Measurements from ENCODE around the gene ABCA1.

The ABCA1 gene

GRCh38 chr9:104746285-104746684, 181.7 kb downstream of the ABCA1 start:
- no peak for TF ChIP-seq CTCF (IDR thresholded peaks at IDR 0.05; ENCODE audit: insufficient read depth, low read depth, low read length, missing control alignments)
- no peak for DNase-seq (ENCODE audit: low read depth)
- no peak overlapping the region for H3K4me3 ChIP-seq (ENCODE audit: low read length)

- no peak for TF ChIP-seq CTCF (IDR thresholded peaks at IDR 0.05; ENCODE audit: insufficient read depth, low read depth, low read length, missing control alignments)
- no peak overlapping the region for H3K4me3 ChIP-seq (ENCODE audit: low read length)
- DNase-seq (ENCODE audit: low read depth): no peak
These were observed 182.1 kb downstream of the ABCA1 start for GRCh38 chr9:104745852-104746251.

- TF ChIP-seq CTCF (IDR thresholded peaks at IDR 0.05; ENCODE audit: insufficient read depth, low read depth, low read length, missing control alignments): peak; percentile 69
- DNase-seq (ENCODE audit: low read depth): peak; percentile 78
- no peak overlapping the region for H3K4me3 ChIP-seq (ENCODE audit: low read length)
These were observed 184.5 kb downstream of the ABCA1 start for GRCh38 chr9:104743376-104743985.

- peak; percentile 65 for DNase-seq (ENCODE audit: low read depth)
- H3K4me3 ChIP-seq (ENCODE audit: low read length): no peak overlapping the region
- TF ChIP-seq CTCF (IDR thresholded peaks at IDR 0.05; ENCODE audit: insufficient read depth, low read depth, low read length, missing control alignments): no peak
These were observed 187.3 kb downstream of the ABCA1 start for GRCh38 chr9:104740621-104741020.

- DNase-seq (ENCODE audit: low read depth): no peak
- no peak overlapping the region for H3K4me3 ChIP-seq (ENCODE audit: low read length)
- no peak for TF ChIP-seq CTCF (IDR thresholded peaks at IDR 0.05; ENCODE audit: insufficient read depth, low read depth, low read length, missing control alignments)
These were observed 189.5 kb downstream of the ABCA1 start for GRCh38 chr9:104738452-104738851.

Data from epithelial cell of esophagus (primary cell).